Sigmoid colon (tissue), 4 donors: ENCODE measurements around the gene OR1K1.

Source experiments
- POLR2A ChIP-seq, 2 donors: fragments of 450-650 bp; IDR thresholded peaks; one replicate each; pipeline ENCODE4 v1.6.1; 2016; ENCODE audit warnings: antibody characterized with exemption in 2 of 2, mild to moderate bottlenecking in 2 of 2, moderate library complexity in 2 of 2
- POLR2AphosphoS5 ChIP-seq, 4 donors: sonication (generic); formaldehyde crosslinking; IDR thresholded peaks; one replicate each; pipeline ENCODE4 v1.6.1; 2017; ENCODE audit warnings: antibody characterized with exemption in 4 of 4
- TF ChIP-seq, protein P1 (sequence below), 4 experiments: fragments of 450-650 bp in 3 of 4; fragments of 200-600 bp in 1 of 4; IDR thresholded peaks; one replicate each; pipeline ENCODE4 v1.5.1; 2016 to 2019; ENCODE audit warnings: antibody characterized with exemption in 4 of 4, mild to moderate bottlenecking in 3 of 4, moderate library complexity in 2 of 4

DNA sequence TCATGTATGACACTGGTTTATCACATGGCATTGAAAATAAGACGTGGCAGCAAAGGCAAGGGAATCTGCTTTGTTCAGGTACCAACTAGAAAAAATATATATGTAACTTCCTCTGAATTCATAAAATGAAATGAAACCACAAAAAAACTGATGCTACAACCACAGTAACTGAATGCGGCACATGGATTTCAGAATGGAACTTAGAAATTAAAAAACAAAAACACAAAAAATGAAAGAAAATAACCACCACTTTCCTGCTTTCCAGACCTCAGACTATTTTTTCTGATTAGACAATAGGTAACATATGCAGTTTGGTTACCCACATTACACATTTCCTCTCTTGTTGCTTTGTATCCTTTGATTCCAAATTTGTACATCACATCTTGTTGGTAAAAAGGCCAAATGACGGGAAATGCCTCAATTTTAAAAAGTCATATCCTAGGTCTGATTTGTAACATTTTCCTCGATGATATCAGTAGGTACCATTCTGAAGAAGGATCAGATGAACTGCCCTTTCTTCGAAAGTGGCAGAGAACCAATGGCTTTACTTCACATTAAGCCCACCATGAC is 46.5 kb downstream of the OR1K1 start:
- TF ChIP-seq, protein P1, sequence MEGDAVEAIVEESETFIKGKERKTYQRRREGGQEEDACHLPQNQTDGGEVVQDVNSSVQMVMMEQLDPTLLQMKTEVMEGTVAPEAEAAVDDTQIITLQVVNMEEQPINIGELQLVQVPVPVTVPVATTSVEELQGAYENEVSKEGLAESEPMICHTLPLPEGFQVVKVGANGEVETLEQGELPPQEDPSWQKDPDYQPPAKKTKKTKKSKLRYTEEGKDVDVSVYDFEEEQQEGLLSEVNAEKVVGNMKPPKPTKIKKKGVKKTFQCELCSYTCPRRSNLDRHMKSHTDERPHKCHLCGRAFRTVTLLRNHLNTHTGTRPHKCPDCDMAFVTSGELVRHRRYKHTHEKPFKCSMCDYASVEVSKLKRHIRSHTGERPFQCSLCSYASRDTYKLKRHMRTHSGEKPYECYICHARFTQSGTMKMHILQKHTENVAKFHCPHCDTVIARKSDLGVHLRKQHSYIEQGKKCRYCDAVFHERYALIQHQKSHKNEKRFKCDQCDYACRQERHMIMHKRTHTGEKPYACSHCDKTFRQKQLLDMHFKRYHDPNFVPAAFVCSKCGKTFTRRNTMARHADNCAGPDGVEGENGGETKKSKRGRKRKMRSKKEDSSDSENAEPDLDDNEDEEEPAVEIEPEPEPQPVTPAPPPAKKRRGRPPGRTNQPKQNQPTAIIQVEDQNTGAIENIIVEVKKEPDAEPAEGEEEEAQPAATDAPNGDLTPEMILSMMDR (IDR thresholded peaks at IDR 0.05): no peak
- no peak for TF ChIP-seq POLR2AphosphoS5 (IDR thresholded peaks at IDR 0.05)
- no peak for TF ChIP-seq POLR2A (IDR thresholded peaks at IDR 0.05)
